GM19395 (cell line): Measurements from ENCODE around the gene ZFP36.
"Not testable (repeated sequence)": the region's sequence is repeated elsewhere in the genome, so short reads cannot be mapped to it uniquely, and the experiment has no call there.

Source experiments
- ATAC-seq: cut with Tn5 transposase; IDR thresholded peaks from one replicate; pipeline ENCODE4 v1.9.1; 2021; ENCODE audit warnings: mild to moderate bottlenecking, moderate library complexity; ENCODE audit not compliant: unreplicated experiment

Gene ZFP36, protein sequence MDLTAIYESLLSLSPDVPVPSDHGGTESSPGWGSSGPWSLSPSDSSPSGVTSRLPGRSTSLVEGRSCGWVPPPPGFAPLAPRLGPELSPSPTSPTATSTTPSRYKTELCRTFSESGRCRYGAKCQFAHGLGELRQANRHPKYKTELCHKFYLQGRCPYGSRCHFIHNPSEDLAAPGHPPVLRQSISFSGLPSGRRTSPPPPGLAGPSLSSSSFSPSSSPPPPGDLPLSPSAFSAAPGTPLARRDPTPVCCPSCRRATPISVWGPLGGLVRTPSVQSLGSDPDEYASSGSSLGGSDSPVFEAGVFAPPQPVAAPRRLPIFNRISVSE

DNA sequence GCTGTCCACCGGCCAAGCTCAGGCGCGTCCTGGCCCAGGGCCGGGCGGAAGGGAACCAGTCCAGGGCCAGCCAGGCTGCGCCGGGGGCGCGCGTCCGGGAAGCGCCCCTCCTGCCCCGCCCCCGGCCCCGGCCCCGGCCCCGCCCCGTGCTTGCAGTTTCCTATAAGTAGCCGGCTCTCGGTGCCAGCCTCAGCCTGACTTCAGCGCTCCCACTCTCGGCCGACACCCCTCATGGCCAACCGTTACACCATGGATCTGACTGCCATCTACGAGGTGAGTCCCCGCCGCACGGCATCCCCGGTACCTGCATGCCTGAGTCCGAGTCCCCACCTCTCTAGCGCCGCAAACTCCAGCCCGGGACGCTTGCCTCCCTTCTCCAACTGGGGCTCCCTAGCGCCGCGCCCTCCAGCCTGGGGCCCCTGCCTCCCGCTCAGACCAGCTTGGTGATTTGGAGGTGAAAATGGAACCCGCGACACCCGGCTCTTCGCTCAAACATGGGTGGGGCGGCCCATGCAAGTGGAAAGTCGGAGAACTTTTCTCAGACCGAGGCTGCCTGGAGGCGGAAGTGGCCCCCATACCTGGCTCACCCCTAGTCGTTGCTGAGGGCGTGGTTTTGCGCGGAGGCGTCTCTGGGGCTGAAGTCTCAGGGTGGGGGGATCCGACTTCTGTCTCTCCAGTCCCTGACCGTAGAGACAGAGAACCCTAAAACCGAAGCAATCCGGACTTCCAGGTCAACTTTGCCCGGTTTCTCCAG lies at the start of gene ZFP36:
Gene ZFP36 (plus strand): TSS at position 192 of the 754 bp plus-strand sequence. CDS start 58 bp downstream, at position 250.
- ATAC-seq: no peak

DNA sequence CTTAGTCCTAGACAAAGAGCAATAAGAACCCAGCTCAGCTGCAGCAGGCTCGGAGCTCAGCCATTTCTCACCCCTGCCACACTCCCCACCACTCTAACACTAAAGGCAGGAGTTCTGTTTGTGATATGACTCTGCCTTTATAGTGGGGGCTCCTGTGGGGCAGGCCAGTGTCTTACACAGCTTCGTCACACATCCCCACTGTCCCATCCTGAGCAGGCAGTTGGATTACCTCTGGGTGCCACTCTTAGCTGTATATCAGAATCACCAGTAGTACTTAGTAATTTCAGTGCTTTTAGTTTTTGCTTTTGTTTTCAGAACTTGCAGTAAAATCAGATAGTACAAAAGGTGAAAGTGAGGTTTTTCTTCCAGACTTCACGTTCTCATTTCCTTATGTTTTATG lies 47.6 kb upstream of the ZFP36 start:
- ATAC-seq: no peak

DNA sequence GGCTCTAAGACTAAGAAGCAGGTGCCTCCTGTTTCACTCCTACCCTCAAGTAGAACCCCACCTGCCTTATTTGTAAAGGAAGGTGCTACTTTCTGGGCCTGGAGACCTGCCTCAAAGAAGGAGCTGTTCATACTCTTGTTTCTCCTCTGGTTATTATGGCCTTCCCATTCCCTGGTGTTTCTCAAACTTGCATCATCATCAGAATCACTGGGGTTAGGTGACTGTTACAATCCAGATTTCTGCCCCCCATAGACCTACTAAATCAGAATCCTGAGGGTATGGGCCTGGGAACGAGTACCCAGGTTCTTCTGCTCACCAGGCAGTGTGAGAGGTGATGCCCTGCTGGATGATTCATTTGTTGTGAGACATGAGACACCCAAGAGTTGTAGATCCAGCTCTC lies 46.0 kb upstream of the ZFP36 start:
- no peak for ATAC-seq

DNA sequence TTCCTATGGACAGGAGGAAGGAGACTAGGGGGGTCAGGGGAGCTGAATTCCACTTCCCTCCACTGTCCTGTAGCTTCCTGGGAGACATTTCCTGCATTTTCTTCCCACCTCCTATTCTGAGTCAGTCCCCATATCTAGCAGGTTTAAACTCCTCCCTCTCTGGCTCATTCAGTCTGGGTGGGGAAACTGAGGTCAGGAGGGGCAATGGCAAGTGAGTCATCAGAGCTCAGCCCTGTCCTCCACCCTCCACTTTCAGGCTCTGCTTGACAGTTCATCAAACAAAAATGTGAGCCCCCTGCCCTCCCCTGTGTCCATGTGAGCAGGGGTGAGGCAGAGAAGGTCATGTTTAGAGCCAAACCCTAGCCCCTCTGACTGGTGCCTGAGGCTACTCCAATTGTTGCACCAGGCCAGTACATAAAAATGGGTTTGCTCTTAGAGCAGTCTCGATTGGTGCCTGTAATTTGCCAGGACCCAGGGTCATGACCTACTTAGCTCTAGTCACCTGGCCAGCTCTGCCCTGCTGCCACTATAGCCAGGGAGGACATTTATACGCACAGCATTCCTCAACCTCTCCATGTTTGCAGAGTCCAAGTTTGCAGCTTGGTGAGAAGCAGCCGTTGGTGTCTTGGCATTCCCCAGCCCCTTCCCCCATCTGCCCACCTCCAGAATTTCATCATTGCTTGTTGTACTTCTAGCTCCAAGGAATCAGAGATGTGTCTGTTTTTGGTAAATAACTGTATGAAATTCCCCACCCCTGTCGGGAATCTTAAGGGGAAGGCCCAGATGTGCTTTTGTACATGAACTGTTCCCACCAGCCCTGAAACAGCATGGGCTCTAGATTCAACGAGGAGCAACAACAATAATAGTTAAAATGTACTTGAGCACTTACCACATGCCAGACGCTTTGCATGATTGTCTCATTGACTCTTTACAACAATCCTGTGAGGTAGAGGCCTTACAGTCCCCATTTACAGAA lies 43.7 kb upstream of the ZFP36 start:
- ATAC-seq: no peak

DNA sequence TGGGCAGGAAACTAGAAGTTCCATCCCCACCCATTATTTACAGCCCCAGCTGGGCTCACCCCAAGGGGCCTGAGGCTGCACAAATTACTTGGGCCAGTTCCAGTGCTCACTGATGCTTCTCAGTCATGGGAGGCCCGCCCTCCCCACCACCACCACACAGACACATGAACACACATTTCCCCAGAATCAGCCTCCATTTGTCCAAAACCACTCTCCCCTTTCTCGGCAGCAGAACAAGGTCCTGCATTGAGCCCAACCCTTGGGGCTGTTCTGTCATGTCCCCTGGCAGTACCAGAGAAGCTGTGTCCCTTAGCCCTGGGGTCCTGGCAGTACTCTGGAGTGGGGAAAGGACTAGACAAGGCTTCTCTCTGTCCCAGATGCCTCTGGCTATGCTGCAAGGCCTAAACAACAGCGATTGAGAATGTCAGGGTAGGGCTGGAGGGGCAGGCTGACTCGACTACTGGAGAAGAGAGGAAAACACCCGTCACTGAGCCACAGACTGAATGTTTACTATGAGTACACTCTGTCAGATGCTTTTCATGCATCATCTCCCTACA lies 42.7 kb upstream of the ZFP36 start:
- no peak for ATAC-seq

DNA sequence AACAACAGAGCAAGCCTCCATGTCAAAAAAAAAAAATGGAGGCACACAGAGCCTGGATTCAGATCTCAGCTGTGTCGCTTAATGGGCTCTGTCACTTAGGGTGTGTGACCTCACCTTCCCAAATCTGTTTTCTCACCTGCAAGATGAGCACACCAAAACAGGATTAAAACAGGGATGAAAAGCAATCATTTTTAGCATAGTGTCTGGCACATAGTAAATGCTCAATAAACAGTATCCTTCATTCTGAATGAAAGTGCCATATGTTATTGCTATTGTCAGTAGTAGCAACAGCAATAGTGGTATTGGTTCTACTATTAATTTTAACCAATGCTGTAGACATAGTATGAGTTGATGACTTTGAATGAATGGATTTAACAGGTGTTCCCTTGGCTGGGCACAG lies 41.1 kb upstream of the ZFP36 start:
- ATAC-seq: no peak

DNA sequence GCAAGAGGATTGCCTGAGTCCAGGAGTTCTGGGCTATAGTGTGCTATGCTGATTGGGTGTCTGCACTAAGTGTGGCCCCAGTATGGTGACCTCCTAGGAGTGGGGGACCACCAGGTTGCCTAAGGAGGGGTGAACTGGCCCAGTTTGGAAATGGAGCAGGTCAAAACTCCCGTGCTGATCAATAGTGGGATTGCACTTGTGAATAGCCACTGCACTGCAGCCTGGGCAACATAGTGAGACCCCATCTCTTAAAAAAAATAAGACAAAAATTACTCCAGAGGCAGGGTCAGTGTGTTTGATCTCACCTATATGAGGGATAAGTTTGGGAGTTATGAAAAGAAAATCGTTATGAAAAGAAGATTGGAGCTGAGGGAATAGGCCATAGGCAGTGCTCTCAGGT lies 37.4 kb upstream of the ZFP36 start:
- no peak for ATAC-seq

DNA sequence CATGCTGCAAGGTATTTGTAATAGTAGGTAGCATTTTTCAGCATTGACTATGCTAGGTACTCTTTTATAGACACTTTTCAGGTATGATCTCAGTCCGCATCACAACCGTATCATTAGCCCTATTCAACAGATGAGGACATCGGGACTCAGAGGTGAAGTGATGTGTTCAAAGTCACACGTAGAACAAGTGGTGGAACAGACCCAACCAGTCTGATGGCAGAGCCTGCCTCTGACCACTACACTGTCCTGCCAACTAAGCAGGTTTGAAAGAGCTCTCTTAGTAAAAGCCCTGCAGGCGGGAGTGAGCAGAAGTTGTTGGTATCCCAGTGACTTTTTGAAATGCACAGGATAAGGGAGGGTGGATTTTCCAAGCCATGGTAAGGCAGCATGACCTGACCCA lies 35.9 kb upstream of the ZFP36 start:
- no peak for ATAC-seq

DNA sequence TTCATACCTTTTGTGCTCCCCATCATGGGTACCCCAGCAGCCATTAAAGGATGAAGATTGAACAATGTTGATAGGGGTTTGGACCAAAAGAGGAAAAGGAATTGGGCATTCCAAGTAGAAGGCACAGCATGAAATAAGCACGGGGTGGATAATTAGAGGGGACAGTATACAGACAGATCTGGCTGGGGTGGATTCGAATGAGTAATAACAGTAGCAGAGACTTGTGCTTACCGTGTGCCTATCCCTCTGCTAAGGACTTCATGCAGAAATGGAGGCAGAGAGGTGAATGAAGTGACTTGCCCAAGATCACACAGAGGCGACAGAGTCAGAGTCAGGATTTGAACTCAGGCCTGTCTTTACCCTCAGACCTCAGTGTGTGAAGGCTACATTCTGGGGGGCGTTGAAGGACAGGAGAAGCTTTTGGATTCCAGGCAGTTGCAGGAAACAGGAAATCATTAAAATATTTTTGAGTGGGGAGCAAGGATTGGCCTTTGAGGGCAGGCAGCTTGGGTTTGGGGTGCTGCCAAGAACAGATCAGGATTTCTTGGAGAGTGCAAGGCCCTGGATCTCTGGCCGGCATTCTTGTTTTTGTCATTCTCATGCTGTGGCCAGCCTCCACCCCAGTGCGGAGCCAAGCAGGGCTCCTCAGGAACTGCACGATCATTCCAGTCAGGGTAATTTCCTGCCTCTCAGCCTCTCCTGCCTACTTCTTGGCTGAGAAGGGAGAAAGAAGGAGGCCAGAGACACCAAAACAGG lies 34.4 kb upstream of the ZFP36 start:
- ATAC-seq: no peak

DNA sequence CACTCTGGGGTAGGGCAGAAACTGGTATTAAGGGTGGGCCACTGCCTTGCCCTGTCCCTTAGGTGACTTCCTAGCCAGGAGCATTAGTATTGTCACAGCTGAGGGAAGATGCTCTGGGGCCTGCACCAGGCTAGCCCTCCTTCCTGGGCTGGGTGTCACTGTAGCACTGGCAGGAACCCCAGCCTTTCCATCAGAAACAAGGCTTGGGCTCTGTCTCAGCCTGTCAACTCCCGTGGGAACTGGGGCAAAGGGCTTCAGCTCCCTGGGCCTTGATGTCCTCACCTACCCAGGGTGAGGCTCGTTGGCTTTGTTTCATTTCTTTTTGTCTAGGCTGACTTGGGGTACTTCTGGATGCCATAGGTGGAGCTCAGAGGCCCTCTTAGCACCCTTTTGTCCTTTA lies 33.7 kb upstream of the ZFP36 start:
- ATAC-seq: no peak

DNA sequence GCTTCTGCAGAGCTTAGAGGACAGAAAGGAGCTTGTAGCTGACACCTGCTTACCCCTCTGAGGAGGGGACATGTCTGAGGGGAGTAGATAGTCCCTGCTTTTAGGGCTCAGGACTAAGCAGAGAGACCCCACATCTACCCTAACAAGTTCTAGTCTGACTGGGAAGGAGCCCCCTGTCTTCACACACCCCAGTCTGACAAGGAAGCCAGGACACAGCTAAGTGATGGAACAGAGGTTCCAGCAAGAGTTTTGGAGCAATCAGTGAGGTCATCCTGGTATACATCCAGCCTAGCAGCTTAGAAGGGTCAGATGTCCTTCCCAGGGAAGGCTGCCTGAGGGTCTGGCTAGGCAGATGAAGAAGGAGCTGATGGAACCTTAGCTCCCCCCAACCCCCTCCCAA lies 30.7 kb upstream of the ZFP36 start:
- no peak for ATAC-seq

DNA sequence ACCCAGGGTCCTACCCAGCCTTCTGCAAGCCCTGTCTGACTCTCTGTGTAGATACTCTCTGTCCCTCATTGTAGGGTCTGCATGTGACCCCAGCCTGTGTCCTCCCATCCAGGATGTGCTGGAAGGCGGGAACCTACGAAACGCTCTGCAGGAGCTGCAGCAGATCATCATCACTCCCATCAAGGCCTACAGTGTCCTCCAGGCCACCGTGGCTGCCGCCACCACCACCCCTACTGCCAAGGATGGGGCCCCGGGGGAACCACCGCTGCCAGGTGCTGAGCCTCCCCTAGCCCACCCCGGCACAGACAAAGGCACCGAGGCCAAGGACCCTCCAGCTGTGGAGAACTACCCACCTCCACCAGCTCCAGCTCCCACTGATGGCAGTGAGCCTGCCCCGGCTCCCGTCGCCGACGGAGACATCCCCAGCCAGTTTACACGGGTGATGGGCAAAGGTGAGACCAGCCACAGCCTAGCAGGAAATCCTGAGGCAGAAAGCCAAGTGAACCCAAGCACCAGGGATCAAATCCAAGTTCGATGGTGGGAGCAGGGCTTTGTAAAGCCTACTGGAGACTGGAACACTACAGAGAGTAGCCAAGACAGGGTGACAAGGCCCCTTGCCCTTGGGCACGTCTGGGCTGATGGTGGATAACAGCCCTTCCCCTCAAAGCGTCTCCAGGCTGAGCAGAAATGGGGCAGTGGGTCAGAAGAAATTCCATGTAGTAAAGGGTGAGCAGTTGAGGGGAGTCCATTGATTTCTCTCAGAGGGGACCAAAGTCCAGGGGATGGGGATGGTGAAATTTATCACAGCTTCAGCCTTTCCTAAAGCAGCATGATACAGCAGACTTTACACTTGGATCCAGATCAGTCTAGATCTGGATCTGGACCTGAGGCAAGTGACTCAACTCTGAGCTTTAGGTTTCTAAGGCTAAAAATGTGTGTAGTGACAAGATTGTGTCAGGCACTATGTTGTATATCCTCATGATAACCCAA lies 29.0 kb upstream of the ZFP36 start:
- no peak for ATAC-seq

DNA sequence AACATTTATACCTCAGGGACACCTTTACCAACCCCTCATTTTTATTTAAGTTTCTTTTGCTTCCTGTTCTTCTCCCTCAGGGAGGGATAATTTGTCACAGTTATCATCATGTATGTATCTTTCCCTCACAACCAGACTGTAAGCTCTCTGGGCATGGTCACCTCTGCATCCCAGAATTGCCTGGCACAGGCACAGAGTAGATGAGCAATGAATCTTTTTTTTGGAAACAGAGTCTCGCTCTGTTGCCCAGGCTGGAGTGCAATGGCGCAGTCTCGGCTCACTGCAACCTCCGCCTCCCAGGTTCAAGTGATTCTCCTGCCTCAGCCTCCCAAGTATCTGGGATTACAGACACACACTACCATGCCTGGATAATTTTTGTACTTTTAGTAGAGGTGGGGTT lies 27.3 kb upstream of the ZFP36 start:
- not testable (repeated sequence) for ATAC-seq

DNA sequence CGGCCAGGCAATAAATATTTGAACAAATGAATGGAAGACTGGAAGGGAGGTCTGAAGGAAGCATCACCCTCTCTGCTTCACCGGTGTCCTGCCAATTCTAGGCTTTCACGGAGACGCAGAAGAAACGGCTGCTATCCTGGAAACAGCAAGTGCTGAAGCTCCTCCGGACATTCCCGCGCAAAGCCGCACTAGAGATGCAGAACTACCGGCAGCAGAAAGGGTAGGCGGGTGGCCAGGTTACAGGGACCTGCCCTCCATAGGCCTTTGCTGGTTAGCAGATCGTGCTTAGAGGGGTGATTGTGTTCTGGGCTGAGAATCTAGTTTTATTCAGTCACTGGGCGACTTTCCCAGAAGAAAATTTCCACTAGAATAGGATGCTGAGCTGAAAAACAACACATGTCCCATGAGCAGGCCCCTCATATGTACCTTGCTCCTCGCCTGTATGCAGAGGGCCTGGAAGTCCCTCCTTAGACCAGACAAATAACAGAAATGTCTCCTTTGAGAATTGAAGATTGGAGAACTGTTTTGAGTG lies 26.7 kb upstream of the ZFP36 start:
- ATAC-seq: no peak

DNA sequence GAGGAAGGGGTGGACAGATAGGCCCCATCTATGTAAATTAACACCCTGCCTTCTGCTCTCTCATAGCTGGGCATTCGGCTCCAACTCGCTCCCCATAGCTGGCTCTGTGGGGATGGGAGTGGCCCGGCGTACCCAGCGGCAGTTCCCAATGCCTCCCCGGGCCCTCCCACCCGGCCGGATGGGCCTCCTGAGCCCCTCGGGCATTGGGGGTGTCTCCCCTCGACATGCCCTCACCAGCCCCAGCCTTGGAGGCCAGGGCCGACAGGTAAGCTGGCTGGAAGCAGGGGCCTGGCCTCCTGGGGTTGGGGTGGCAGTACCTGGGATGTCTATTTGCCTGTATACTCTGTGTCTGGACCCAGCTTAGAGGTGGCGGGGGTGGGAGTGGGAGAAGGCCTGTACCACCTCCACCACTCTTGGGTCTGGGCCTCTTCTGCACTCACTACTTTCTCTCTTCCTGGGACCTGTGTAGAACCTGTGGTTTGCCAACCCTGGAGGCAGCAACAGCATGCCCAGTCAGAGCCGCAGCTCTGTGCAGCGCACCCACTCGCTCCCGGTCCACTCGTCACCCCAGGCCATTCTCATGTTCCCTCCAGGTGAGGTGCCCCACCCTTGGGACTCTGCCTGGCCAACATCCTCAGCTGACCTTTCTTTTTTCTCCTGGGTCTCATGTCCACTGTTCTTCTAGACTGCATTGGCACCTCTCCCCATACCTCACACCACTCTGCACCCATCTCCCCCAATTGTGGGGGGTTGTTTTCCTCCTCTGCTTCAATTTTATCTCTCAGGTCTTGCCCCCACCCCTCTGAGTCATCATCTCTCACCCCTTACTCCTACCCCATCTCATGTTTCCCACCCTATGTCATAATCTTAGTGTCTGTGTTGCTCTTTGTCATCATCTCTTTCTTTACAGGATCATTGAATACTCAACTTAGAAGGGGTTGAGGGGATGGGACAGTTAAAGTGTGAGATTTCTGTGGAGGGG lies 25.8 kb upstream of the ZFP36 start:
- no peak for ATAC-seq

DNA sequence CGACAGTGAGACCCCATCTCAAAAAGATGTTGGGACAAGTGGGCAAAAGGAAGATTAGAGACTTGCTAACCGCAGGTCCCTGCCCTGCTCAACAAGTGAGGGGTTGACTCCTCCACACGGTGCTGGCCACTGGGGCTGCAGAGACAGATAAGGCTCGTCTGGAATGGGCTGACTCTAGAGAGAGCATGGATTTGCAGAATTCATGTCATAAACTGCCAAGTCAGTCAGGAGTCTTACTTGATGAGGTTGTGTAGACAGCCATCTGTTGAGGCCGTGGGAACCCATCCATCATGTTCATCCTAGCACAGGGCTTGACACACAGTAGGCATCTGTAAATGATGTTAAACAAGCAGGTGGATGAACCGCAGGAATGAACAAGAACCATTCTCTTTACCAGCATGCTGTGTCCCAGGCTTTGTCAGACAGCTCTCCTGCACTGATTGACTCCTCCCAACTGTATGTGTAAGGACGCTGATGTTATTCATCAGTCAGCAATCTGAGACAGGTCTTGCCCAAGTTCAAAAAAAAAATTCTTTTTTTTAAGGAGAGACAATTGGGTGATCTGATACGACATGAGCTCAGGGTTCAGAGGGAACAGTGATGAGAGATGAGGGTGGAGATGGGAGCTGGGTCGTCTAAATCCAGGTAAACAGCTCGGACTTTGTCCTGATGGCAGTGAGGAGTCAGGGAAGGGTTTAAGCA lies 24.6 kb upstream of the ZFP36 start:
- no peak for ATAC-seq
